Neural progenitor cell (in vitro differentiated cells): ENCODE measurements around the gene CIAO3.

Source experiments
- EZH2 ChIP-seq: fragments of 200-600 bp; sonication (generic); IDR thresholded peaks from 2 replicates; pipeline ENCODE4 v1.6.1; 2017; ENCODE audit warnings: antibody characterized with exemption, mild to moderate bottlenecking, moderate library complexity
- TF ChIP-seq, protein P1 (sequence below): fragments of 200-600 bp; sonication (generic); IDR thresholded peaks from 2 replicates; pipeline ENCODE4 v1.5.1; 2017; ENCODE audit warnings: antibody characterized with exemption, mild to moderate bottlenecking

DNA sequence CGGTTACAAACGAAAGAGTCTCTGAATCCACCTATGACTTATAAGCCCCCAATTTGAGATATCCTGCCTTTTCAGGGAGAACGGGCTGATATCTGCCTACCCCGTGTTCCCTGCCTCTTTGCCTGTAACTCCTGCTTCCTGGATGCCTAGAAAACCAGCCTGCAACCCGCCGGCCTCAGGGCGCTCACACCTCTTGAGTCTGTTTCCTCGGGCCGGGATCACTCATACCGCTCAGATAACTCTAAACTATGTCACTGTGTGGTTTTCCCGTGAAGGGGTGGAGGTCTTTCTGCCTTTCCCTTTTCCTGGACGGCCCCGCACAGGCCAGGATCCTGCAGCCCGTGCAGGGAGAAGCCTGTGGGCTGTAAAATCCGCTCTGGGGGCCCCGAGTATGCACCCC lies 37.0 kb upstream of the CIAO3 start:
- TF ChIP-seq, protein P1, sequence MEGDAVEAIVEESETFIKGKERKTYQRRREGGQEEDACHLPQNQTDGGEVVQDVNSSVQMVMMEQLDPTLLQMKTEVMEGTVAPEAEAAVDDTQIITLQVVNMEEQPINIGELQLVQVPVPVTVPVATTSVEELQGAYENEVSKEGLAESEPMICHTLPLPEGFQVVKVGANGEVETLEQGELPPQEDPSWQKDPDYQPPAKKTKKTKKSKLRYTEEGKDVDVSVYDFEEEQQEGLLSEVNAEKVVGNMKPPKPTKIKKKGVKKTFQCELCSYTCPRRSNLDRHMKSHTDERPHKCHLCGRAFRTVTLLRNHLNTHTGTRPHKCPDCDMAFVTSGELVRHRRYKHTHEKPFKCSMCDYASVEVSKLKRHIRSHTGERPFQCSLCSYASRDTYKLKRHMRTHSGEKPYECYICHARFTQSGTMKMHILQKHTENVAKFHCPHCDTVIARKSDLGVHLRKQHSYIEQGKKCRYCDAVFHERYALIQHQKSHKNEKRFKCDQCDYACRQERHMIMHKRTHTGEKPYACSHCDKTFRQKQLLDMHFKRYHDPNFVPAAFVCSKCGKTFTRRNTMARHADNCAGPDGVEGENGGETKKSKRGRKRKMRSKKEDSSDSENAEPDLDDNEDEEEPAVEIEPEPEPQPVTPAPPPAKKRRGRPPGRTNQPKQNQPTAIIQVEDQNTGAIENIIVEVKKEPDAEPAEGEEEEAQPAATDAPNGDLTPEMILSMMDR = no peak
- no peak for TF ChIP-seq EZH2
